ENCODE results near the gene YIPF1.
A peak's percentile ranks its signal among the peaks of the same experiment; 100 is the strongest.
"Not testable (repeated sequence)": the region's sequence is repeated elsewhere in the genome, so short reads cannot be mapped to it uniquely, and the experiment has no call there.

The YIPF1 gene

GRCh38 chr1:53893999-53894636, 4.5 kb upstream of the YIPF1 start, which contains the start of gene DIO1:
DIO1 (plus strand) TSS chr1:53894187; CDS start chr1:53894211, 24 bp downstream.
- Histone ChIP-seq H3K9ac (ENCODE audit: low read depth, low read length) (no peak within 1 kb of the TSS), H3K9me3 (ENCODE audit: insufficient read depth, low read depth, low read length) (no peaks in the 10 kb centered on the region), H3K4me3 (ENCODE audit: low read length) (no peak within 1 kb of the TSS), H3K27me3 (ENCODE audit: insufficient read depth, low read length) (no peaks in the 10 kb centered on the region), H3K4me1 (ENCODE audit: insufficient read depth, low read length) (peaks cover 7% of the 10 kb centered on the region), H3K36me3 (ENCODE audit: insufficient read depth, low read length) (no peaks in the 10 kb centered on the region), H3K27ac (ENCODE audit: low read depth, low read length) (no peak within 1 kb of the TSS)
- WGBS: 85% methylated on average over 14 of the region's 14 CpGs

DNA sequence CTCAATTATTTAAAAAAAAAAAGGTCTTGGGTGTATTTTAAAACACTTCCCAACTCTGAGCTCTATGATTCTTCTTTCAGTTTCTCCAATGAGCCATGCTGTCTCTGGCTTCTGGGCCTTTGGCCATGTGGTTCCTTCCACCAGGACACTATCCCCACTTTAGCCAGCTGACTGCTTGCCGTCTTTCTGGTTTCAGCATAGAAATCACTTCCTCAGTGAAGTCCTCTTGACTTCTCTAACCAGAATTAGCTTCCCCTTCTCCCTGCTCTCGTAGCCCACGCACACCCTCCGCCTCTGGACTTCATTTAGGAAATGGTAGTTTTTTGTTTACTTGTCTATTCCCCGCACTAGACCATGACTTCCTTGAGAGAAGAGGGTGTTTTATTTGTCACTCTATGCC, 3.3 kb upstream of the YIPF1 start:
- H3K4me1 ChIP-seq (ENCODE audit: insufficient read depth, low read length): peaks cover 7% of the 10 kb centered on the region
- H3K36me3 ChIP-seq (ENCODE audit: insufficient read depth, low read length): no peaks in the 10 kb centered on the region
- H3K27ac ChIP-seq (ENCODE audit: low read depth, low read length): no peak overlapping the region
- H3K27me3 ChIP-seq (ENCODE audit: insufficient read depth, low read length): no peaks in the 10 kb centered on the region
- no peak overlapping the region for H3K4me3 ChIP-seq (ENCODE audit: low read length)
- no peak overlapping the region for H3K9ac ChIP-seq (ENCODE audit: low read depth, low read length)
- H3K9me3 ChIP-seq (ENCODE audit: insufficient read depth, low read depth, low read length): no peaks in the 10 kb centered on the region
- 98% methylated on average over 5 of the region's 5 CpGs for WGBS

DNA sequence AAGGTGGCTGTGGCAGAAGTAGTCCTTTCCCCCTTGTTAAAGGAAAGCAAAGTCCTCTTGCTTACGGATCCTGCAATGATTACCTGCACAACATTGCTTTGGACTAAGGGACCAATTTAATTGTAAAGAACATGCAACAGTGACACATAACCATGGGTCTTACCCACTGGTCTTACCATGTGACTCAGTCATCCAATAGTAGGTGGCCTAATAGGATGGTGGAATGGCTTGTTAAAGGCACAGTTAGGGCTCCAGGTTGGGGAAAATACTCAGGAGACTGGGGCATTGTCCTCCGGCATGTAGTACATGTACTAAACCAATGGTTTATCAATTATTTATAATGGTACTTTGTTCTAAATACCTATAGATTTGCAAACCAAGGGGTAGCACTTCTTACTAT, 2.1 kb upstream of the YIPF1 start:
- H3K9me3 ChIP-seq (ENCODE audit: insufficient read depth, low read depth, low read length): no peaks in the 10 kb centered on the region
- H3K27ac ChIP-seq (ENCODE audit: low read depth, low read length): no peak overlapping the region
- no peaks in the 10 kb centered on the region for H3K27me3 ChIP-seq (ENCODE audit: insufficient read depth, low read length)
- peaks cover 7% of the 10 kb centered on the region for H3K4me1 ChIP-seq (ENCODE audit: insufficient read depth, low read length)
- 93% methylated on average over 1 of the region's 2 CpGs for WGBS
- peaks cover 5% of the 10 kb centered on the region for H3K36me3 ChIP-seq (ENCODE audit: insufficient read depth, low read length)
- H3K4me3 ChIP-seq (ENCODE audit: low read length): no peak overlapping the region
- no peak overlapping the region for H3K9ac ChIP-seq (ENCODE audit: low read depth, low read length)

DNA sequence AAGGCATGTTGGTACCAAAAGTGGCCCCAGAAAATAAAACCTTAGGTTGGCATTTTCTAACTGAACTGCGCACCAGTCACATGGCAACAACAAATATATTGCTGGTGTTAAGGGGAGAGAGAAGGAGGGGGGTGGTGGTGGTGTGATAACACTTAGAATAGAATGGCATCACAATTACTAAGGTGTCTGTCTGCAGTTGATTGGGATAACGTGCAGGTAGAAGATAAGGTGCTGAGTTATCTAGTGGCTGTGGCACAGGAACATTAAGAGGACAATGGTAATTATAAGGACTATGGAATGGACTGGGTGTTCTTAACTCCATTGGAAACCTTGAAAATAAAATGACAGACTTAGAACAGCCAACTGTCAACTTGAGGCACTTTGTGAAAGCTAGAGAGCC, 1.4 kb upstream of the YIPF1 start:
- no peaks in the 10 kb centered on the region for H3K9me3 ChIP-seq (ENCODE audit: insufficient read depth, low read depth, low read length)
- WGBS: 94% methylated on average over 2 of the region's 2 CpGs
- H3K4me1 ChIP-seq (ENCODE audit: insufficient read depth, low read length): peaks cover 7% of the 10 kb centered on the region
- no peak overlapping the region for H3K27ac ChIP-seq (ENCODE audit: low read depth, low read length)
- no peak overlapping the region for H3K4me3 ChIP-seq (ENCODE audit: low read length)
- H3K36me3 ChIP-seq (ENCODE audit: insufficient read depth, low read length): peaks cover 8% of the 10 kb centered on the region
- H3K9ac ChIP-seq (ENCODE audit: low read depth, low read length): no peak overlapping the region
- no peaks in the 10 kb centered on the region for H3K27me3 ChIP-seq (ENCODE audit: insufficient read depth, low read length)

DNA sequence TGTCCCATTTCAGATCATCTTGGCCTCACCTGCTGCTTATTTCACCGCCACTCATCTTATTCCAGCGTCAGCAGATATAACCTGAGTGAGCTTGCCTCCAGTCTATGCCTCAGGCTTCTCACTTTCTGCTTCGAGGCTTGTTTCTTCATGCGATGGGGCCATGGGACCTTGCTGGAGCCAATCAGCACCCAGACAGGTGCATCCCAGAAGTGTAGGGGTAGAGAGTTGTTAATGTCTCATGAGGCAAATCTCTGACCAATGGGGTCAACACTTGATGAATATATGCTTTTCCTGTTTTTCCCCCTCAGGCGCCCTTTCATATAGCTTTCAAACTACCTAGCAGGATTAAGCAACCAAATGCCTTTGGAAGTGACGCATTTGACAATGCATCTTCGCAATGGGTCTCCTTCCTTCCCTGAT, 935 bp upstream of the YIPF1 start:
- 92% methylated on average over 7 of the region's 7 CpGs for WGBS
- Histone ChIP-seq H3K9me3 (ENCODE audit: insufficient read depth, low read depth, low read length) (no peaks in the 10 kb centered on the region), H3K9ac (ENCODE audit: low read depth, low read length) (no peak overlapping the region), H3K27ac (ENCODE audit: low read depth, low read length) (no peak overlapping the region), H3K27me3 (ENCODE audit: insufficient read depth, low read length) (no peaks in the 10 kb centered on the region), H3K4me1 (ENCODE audit: insufficient read depth, low read length) (peaks cover 7% of the 10 kb centered on the region), H3K36me3 (ENCODE audit: insufficient read depth, low read length) (peaks cover 10% of the 10 kb centered on the region), H3K4me3 (ENCODE audit: low read length) (peak overlapping the region; percentile 91)

GRCh38 chr1:53888681-53889080, 916 bp downstream of the YIPF1 start:
- Histone ChIP-seq H3K4me1 (ENCODE audit: insufficient read depth, low read length) (peaks cover 7% of the 10 kb centered on the region), H3K9me3 (ENCODE audit: insufficient read depth, low read depth, low read length) (no peaks in the 10 kb centered on the region), H3K4me3 (ENCODE audit: low read length) (peak overlapping the region; percentile 91), H3K36me3 (ENCODE audit: insufficient read depth, low read length) (peaks cover 10% of the 10 kb centered on the region), H3K27ac (ENCODE audit: low read depth, low read length) (no peak overlapping the region), H3K27me3 (ENCODE audit: insufficient read depth, low read length) (no peaks in the 10 kb centered on the region), H3K9ac (ENCODE audit: low read depth, low read length) (no peak overlapping the region)
- 95% methylated on average over 2 of the region's 2 CpGs for WGBS

DNA sequence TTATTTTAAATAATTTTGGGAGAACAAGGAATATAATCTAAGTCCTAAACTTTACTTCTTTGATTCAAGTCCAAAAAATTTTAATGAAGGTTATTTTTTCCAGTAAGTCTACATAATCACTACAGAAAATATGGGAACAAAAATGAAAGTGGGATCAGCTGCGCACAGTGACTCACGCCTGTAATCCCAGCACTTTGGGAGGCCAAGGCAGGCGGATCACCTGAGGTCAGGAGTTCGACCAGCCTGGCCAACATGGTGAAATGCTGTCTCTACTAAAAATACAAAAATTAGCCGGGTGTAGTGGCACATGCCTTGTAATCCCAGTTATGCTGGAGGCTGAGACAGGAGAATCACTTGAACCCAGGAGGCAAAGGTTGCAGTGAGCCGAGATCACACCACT, 6.0 kb downstream of the YIPF1 start:
- WGBS: 95% methylated on average over 6 of the region's 6 CpGs
- H3K4me3 ChIP-seq (ENCODE audit: low read length); H3K27me3 ChIP-seq (ENCODE audit: insufficient read depth, low read length); H3K27ac ChIP-seq (ENCODE audit: low read depth, low read length); H3K4me1 ChIP-seq (ENCODE audit: insufficient read depth, low read length); H3K9ac ChIP-seq (ENCODE audit: low read depth, low read length); H3K9me3 ChIP-seq (ENCODE audit: insufficient read depth, low read depth, low read length): not testable (repeated sequence)
- H3K36me3 ChIP-seq (ENCODE audit: insufficient read depth, low read length): peaks cover 16% of the 10 kb centered on the region

DNA sequence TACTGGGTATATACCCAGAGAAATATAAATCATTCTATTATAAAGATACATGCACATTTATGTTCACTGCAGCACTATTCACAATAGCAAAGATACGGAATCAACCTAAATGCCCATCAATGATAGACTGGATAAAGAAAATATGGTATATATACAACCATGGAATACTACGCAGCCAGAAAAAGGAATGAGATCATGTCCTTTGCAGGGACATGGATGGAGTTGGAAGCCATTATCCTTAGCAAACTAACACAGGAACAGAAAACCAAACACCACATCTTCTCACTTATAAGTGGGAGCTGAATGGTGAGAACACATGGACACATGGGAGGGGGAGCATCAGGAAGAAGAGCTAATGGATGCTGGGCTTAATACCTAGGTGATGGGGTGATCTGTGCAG, 7.7 kb downstream of the YIPF1 start:
- H3K4me3 ChIP-seq (ENCODE audit: low read length); H3K9me3 ChIP-seq (ENCODE audit: insufficient read depth, low read depth, low read length); H3K4me1 ChIP-seq (ENCODE audit: insufficient read depth, low read length); H3K9ac ChIP-seq (ENCODE audit: low read depth, low read length); H3K27me3 ChIP-seq (ENCODE audit: insufficient read depth, low read length); H3K27ac ChIP-seq (ENCODE audit: low read depth, low read length): not testable (repeated sequence)
- WGBS: no CpG with 5 or more reads among the region's 2 CpGs
- H3K36me3 ChIP-seq (ENCODE audit: insufficient read depth, low read length): peaks cover 27% of the 10 kb centered on the region

DNA sequence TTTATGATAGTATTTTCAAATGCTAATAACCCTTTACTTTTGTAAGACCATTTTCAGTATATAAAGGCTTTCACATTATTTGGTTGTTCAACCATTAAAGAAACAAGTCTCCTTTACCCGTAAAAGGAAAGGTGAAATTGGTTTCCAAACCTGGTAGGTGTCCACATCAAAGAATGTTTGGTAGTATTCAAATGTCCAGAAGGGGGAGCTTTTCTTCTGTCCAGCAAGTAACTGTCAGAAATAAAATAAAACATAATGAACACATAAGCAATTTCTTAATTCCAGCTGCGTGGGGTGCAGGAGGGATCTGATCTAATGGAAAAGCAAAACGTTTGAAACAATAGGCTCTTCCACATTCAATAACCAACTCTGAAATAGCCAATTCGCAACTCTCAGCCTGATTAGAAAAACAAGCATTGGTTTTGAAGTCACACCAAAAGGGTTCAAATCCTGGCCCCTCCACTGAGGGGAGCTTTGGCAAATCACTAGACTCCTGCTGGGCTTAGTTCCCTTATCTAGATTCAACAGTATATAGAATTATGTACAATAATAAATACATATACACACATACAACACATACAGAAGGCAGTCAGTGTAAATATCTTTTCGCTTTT, 11.0 kb downstream of the YIPF1 start:
- WGBS: 66% methylated on average over 5 of the region's 5 CpGs
- Histone ChIP-seq H3K9me3 (ENCODE audit: insufficient read depth, low read depth, low read length) (no peaks in the 10 kb centered on the region), H3K27ac (ENCODE audit: low read depth, low read length) (no peak overlapping the region), H3K4me3 (ENCODE audit: low read length) (no peak overlapping the region), H3K36me3 (ENCODE audit: insufficient read depth, low read length) (peaks cover 39% of the 10 kb centered on the region), H3K27me3 (ENCODE audit: insufficient read depth, low read length) (no peaks in the 10 kb centered on the region), H3K9ac (ENCODE audit: low read depth, low read length) (no peak overlapping the region), H3K4me1 (ENCODE audit: insufficient read depth, low read length) (no peaks in the 10 kb centered on the region)

- H3K4me3 ChIP-seq (ENCODE audit: low read length); H3K9ac ChIP-seq (ENCODE audit: low read depth, low read length); H3K27me3 ChIP-seq (ENCODE audit: insufficient read depth, low read length); H3K4me1 ChIP-seq (ENCODE audit: insufficient read depth, low read length); H3K27ac ChIP-seq (ENCODE audit: low read depth, low read length); H3K9me3 ChIP-seq (ENCODE audit: insufficient read depth, low read depth, low read length): not testable (repeated sequence)
- 91% methylated on average over 2 of the region's 2 CpGs for WGBS
- peaks cover 46% of the 10 kb centered on the region for H3K36me3 ChIP-seq (ENCODE audit: insufficient read depth, low read length)
Measured at GRCh38 chr1:53875150-53875549, 14.4 kb downstream of the YIPF1 start.

DNA sequence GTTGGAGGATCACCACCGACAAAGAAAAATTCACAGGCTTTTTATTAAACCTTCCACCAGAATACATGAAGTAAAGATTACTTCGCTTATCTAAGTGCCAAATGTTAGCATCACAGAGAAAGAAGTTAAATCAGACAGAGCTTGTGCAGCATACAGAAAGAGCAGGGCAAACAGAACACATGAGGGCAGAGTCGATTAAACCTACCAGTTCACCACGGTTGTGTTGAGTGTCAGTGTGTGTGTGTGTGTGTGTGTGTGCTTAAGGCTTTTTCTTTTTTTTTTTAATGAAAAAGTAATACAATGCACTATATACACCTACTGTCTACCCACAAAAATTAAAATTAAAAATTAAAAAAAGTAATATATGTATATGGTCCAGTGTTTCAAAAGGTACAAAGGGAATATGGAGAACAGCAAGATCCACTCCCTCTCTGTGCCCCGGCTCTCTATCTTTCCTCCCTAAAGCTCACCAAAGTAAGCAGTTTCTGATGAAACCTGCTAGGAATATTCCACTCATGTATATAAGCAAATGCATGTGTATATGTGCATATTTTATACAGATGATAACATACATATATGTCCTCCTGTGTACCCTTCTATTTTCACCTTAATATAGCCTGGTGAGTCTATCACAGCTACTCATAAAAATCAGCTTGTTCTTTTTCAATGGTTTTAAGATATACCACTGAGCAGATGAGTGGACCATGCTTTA, 17.7 kb downstream of the YIPF1 start:
- no peaks in the 10 kb centered on the region for H3K4me1 ChIP-seq (ENCODE audit: insufficient read depth, low read length)
- WGBS: 100% methylated on average over 4 of the region's 5 CpGs
- no peaks in the 10 kb centered on the region for H3K27me3 ChIP-seq (ENCODE audit: insufficient read depth, low read length)
- no peaks in the 10 kb centered on the region for H3K9me3 ChIP-seq (ENCODE audit: insufficient read depth, low read depth, low read length)
- H3K27ac ChIP-seq (ENCODE audit: low read depth, low read length): no peak overlapping the region
- H3K4me3 ChIP-seq (ENCODE audit: low read length): no peak overlapping the region
- H3K36me3 ChIP-seq (ENCODE audit: insufficient read depth, low read length): peaks cover 51% of the 10 kb centered on the region
- H3K9ac ChIP-seq (ENCODE audit: low read depth, low read length): no peak overlapping the region

Measured in HUES64 (cell line).